Skin epidermis (tissue), 12 donors: ENCODE measurements around the gene YDJC.

Experiments
- H3K27ac ChIP-seq, 21 experiments: fragments of 200-600 bp; sonication (generic) in 11 of 21; one replicate each; pipeline ENCODE4 v1.5.0; 2020; ENCODE audit warnings: mild to moderate bottlenecking in 3 of 21, inconsistent platforms in 2 of 21, moderate library complexity in 2 of 21
- H3K4me3 ChIP-seq, 7 experiments: fragments of 200-600 bp; sonication (generic) in 2 of 7; one replicate each; pipeline ENCODE4 v1.5.0; 2020; ENCODE audit warnings: inconsistent platforms in 2 of 7, mild to moderate bottlenecking in 2 of 7, moderate library complexity in 1 of 7

The YDJC gene

DNA sequence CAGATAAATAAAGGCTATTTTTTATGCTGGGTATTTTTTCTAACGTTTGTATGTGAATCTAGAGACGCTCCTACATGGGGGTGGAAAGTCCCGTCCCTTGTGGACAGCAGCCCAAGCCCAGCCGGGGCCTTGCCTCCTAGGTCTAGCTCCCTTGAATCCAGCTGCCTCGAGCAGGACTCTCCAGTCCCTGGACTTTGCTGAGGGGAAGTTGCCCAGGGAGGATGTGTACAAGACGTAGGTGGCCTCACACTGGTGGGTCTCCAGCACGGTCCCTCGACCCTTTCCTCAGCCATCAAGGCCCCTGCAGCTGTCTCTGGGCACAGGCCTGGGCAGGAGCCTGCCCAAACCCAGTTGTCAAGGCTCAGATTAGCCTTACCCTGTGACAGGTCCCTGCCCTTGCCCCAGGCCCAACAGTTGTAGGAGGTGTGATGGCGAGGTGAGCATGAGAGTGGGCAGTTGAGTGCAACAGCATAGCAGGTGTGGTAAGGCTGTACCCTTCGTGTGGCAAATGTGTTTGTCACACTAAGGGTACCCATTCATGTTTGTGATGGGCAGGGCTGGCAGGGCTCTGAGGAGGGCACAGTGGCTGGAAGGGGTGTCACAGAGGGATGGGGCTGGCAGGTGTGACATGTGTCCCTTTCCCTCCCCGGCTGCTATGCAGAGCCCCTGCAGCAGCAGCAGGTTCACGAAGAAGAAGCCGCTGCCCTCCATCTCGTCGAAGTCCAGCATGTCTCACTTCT, 6.1 kb upstream of the YDJC start:
- H3K4me3 ChIP-seq = no peak overlapping the region
- no peak overlapping the region for H3K27ac ChIP-seq

DNA sequence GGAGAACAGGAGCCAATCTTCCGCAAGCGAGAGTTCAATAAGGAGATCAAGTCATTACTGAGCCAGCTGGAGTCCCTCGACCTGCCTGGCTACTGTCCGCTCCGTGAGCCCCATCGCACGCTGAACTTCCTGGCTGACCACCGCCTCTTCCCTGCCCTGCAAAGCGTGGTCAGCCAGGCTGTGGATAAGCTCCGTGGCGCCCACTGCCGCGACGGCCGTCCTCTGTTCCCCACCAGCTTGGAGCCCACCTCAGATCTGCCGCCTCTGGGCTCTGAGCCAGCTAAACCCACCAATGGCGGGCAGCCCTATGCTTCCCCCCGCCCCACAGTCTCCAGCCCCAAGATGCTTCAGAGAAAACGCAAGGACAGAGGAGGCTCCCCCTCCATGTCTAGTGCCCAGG, 5.0 kb upstream of the YDJC start:
- Histone ChIP-seq H3K4me3 (no peak overlapping the region), H3K27ac (no peak overlapping the region)

DNA sequence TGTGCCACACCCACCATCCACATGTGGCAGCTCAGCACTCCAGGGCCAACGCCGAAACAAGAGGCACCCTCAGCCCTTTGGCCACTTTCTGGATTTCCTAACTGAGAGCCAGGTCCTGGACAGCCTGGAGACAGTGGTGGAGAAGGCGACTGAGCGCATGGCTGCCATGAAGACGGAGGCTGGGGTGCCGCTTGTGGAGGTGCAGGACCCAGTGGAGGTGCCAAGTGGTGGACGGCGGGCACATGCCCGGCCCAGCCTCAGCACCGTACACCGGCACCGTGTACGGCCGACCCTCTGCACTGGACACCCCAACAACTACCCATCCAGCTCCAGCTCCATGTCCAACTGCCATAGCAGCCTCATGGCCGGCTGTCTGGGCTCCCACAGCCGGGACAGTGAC, 4.3 kb upstream of the YDJC start:
- Histone ChIP-seq H3K27ac (no peak overlapping the region), H3K4me3 (no peak overlapping the region)

DNA sequence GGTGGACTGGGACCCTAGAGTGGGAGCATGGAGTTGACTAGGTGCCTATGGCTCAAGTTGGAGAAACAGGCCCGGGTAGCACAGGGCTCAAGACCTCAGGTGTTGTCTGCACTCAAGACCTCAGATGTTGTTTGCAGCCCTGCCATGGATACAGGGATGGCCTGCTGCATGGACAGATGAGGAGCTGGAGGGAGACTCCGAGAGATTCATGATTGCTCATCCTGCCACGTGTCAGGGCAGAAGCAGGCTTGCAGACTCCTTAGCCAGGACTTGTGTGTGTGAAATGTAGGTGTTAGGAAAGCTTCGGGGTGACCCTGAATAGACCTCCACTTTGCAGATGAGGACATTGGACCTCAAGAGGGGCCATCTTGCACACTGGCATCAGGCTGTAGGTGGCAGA, 3.7 kb upstream of the YDJC start:
- H3K27ac ChIP-seq = no peak overlapping the region
- no peak overlapping the region for H3K4me3 ChIP-seq

DNA sequence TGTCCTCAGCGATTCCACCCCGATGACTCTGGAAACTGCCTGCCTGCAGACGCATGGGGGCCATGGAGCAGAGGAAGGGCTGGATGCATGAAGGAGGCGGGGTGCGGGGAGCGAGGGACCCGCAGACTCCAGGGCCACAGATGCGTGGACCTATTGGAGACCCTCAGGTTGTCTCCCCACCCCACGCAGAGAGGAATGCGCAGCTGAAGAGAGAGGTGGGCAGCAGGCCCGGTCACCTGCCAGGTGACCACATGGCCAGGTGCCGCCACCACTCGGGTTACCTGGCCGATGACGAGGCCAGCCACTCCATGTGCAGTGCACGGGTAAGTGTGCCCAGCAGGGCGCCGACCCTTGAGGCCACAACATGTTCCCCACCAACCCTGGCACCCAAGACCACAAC, 3.1 kb upstream of the YDJC start:
- H3K27ac ChIP-seq = no peak overlapping the region
- no peak overlapping the region for H3K4me3 ChIP-seq

DNA sequence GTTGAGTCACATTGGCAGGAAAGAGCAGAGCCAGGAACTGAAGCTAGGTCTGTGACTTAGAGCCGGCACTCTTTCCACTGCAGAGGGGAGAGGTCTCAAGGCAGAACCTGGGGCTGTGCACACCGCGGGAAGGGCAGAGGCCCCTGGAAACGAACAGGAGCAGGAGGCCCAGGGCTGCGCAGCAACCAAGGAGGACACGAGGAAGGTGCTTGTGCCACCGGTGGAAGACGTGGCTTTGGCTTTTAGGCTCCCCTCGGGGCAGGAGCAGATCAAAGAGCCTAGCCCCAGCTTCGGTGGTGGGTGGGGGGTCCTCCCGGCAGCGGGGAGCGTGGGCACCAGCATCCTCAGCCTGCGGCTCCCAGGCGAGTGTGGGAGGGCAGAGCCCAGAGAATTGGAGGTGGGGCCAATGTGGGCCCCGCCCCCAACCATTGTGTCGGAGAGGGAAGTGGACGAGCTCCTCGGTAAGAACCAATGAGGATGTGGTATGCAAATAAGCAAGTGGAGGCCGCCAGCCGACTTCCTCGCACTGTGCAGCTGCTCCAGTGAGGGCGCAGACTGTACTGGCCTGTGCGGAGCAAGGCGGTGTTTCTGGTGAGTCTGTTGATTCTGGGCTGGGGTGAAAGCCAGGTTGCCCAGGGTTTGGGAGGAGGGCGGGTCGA, 2.5 kb upstream of the YDJC start, which contains the start of gene CCDC116:
TSS of gene CCDC116 (plus strand) at position 524 of the 659 bp plus-strand sequence. CDS start 422 bp downstream, outside the sequence.
- Histone ChIP-seq H3K4me3 (no peak within 1 kb of the TSS), H3K27ac (no peak within 1 kb of the TSS)

DNA sequence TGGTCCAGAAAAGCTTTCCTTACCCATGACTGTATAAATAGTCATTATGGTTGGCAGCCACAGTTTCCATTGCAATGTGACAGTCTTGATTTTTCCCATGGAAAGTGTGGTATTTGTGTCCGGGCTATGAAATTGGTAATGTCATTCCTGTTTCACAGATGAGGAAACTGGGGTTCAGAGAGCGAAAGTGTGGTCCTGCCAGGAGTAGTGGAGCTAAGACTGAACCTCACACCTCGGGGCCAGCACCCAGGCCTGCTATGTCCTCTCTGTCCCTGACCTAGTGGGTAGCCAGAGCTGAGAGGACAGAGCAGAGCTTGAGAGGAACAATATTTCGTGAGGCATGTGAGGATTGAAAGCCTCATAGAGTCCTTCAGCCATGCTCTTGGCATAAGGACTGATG, 1.2 kb upstream of the YDJC start:
- H3K4me3 ChIP-seq = no peak overlapping the region
- H3K27ac ChIP-seq = no peak overlapping the region

DNA sequence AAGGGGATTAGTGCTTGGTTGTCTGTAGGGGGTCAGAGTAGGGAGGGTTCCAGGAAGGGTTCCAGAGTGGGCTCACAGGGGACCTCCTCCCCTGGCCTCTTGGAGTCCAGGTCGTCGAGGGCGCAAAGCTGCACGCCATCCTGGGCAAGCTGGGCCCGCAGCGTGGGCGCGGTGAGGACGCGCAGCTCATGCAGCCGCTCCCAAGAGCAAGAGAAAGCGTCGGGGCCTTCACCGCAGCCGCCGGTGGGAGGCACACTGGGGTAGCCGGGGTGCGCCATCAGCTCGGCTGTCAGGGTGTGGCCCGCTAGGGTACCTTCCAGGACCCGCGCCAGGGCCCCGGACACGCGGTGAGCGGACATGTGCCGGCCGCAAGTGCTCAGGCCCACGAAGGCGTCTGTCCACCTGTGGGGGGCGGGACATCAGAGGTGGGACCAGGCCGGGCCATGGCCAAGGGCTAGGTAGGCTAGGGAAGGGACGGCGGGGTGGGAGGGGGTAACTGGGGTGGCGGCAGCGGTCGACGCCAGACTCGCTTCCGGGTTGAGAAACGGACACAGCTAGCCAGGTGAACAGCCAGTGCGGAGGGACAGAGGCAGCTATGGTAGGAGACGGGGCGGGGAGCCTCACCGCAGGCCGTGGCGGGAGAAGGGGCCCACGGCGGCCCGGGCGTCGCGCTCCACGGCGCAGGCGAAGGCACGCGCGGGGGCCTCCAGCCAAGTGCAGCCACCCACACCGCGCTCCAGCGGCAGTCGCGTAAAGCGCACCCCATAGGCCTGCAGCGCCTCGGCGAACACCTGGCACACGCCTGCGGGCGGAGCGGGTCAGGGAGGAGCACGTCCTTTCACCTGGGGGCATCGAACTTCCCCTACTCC, 1.2 kb downstream of the YDJC start:
- H3K27ac ChIP-seq = peak overlapping the region in 16 of 21 experiments; percentile 32 to 95 (median 86)
- peak overlapping the region; percentile 86 to 100 (median 95) for H3K4me3 ChIP-seq

DNA sequence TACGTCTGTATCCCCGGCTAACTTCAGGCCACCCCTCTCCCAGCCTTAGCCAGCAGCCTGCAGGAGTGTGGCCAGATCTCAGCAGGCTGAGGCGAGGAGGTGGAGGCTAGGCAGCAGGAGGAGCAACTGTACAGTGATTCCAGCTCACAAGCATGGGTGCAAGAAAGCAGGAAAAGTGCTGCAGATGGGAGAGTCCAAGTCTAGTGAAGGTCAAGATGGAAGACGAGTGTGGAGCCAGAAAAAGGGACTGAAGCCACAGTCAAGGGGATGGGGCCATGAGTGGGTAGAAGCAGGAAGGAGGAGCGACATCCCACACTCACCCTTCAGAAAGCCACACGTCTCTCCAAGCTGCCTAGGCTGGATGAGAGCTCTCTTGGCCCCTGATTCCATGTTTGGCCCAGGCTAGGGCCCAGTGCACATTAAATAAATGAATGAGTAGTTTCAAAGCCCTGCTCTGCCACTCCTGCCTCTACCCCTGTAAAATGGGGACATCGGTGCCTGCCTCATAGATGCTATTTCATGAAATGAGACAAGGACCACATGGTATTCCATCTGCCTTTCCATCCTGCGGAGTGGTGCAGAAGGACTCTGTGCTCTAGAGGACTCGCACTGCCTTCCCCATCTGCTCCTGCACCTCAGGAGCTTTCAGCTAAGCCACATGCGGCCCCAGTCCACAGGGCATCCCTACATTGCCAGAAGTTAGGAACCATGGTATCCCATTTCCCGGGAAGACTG, 2.9 kb downstream of the YDJC start:
- H3K4me3 ChIP-seq = no peak overlapping the region
- H3K27ac ChIP-seq = no peak overlapping the region

DNA sequence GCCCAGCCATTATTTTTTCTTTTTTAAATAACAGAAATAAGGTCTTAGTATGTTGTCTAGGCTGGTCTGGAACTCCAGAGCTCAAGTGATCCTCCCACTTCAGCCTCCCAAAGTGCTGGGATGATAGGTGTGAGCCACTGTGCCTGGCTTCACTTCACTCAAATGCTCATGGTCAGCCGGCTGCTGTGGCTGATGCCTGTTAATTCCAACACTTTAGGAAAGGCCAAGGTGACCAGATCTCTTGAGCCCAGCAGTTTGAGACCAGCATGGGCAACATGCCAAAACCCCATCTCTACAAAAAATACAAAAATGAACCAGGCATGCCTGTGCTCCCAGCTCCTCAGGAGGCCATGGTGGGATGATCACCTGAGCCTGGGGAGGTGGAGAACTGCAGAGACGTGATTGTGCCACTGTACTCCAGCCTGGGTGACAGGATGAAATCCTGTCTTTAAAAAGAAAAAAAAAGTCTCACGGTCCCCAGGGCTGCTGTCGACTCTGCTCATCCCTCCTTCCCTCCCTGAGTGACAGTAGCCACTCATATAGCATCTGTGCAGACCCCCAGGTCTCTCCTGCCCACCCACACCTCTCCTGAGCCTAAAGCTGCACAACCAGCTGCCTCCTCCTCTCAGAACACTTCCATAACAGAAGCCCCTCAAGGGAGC, 3.6 kb downstream of the YDJC start:
- Histone ChIP-seq H3K4me3 (no peak overlapping the region), H3K27ac (no peak overlapping the region)

DNA sequence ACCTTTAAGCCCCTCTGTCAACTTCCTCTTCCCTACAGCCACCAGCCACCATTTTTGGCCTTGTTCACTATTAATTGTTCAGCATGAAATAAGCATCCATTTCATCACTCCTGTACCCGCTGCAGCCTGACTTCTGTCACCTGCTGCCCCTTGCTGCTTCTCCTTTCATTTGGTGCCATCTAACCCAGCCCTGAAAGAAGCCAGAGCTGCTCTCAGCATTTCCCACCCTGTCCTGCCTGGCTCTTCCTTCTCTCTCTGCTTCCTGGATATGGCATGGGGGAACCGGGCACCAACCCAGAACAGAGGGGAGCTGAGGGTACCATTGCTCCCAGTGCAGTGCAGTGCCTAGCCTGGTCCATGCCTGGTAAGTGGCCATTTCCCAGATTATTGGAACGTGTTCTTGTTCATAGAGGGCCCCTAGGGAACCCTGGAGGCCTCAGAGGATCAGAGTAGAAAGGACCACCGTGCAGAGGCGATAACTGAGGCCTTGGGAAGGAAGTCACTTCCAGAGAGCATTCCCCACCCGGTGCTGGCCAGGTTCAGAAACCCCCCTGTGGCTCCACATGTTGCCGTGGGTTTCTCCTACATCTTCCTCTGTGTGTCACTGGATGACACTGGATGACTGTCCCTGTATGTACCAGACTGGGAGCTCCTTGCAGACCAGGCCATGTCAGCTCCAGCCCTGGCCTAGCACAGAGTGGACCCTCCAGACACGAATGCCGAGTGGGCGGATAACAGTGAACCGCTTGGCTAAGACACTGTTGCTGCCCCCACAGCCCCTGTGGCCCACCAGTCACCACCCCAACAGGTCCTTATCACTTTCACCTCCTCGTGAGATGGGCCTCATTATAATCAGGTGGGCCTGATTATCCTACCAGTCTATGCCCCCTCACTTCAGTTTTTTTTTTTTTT, 4.7 kb downstream of the YDJC start:
- Histone ChIP-seq H3K4me3 (no peak overlapping the region), H3K27ac (peak overlapping the region in 1 of 21 experiments; percentile 58)

DNA sequence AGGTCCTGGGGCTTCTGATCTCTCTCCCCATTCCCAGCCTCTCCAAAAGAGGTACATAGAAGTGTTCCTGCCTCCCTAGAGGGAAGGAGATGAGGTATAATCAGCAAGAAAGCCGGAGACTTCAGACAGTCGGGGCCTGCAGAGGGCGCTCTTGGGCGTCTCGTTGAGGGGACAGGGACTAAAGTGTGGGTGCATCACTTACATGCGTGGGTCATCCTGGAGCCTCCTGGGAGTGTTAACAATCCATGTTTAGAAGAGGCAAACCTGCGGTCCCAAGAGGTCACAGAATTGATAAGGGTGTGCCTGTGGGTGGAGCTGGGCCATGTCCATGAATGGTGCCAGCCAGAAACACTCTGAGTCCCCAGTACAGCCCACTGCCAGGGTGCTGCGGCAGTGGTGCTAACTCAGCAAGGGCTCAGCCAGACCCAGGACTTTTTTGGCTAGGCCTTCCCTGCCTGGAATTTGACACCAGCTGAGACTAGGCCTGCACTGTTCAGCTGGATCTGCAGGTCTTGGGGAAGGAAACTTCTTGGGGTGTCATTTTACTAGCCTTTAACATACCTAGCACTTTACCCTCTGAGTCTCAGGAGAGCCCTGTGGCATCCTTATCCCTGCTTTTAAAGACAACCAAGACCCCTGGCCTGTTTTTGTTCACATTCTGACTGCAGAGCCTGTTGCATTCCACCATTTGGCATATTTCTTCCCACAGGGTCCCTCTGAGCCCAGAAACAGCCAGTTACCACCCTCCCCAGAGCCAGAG, 5.5 kb downstream of the YDJC start:
- H3K4me3 ChIP-seq = no peak overlapping the region
- peak overlapping the region in 2 of 21 experiments; percentile 23 to 58 for H3K27ac ChIP-seq

DNA sequence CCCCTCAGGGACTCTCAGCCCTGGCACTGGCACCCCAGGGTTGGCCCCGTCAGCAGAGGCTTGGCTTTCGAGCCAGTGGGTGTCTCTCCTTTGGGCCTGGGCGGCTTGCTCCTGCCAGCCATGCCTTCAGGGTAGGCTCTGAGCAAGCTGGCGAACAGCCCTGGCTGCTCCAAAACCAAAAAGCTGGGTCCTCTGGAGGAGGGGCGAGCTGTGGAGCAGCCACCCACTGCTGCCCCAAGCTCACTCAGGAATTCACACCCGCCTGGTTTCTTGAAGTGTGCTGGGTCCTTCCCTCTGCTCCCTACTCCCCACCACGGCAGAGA, 6.2 kb downstream of the YDJC start:
- Histone ChIP-seq H3K27ac (peak overlapping the region in 1 of 21 experiments; percentile 58), H3K4me3 (no peak overlapping the region)

DNA sequence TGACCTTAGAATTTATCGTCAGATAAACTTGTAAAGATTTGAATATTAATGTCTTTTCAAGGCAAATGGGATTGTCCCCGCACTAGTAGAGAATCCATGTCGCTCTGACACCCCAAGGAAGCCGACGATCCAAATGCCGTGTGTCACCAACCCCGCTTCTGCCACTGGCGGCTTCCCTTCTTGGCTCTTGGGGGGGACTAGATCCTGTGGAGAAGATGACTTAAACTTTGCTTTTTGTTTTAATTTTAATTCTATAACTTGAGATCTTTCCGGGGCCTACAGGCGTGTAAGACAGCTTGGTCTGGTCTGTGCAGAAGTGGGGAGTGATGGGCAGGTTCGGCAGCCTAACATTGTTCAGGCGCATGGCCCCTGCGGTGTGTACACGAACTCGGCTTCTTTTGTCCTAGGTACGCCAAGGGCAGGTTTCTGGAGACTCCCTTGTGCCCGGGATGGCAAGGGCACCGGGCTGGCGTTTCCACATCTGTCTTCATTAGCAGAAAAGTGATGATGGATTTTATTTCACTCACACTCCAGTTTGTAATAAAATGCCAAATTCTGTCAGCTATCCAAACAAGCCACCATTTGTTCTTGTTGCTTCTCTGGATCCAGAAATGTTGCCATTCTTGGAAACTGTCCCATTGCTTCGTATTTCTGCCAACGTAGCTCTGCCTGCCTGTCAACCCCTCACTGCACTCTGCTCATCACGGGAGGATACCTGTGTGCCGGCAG, 6.7 kb downstream of the YDJC start:
- Histone ChIP-seq H3K4me3 (no peak overlapping the region), H3K27ac (peak overlapping the region in 1 of 21 experiments; percentile 58)

DNA sequence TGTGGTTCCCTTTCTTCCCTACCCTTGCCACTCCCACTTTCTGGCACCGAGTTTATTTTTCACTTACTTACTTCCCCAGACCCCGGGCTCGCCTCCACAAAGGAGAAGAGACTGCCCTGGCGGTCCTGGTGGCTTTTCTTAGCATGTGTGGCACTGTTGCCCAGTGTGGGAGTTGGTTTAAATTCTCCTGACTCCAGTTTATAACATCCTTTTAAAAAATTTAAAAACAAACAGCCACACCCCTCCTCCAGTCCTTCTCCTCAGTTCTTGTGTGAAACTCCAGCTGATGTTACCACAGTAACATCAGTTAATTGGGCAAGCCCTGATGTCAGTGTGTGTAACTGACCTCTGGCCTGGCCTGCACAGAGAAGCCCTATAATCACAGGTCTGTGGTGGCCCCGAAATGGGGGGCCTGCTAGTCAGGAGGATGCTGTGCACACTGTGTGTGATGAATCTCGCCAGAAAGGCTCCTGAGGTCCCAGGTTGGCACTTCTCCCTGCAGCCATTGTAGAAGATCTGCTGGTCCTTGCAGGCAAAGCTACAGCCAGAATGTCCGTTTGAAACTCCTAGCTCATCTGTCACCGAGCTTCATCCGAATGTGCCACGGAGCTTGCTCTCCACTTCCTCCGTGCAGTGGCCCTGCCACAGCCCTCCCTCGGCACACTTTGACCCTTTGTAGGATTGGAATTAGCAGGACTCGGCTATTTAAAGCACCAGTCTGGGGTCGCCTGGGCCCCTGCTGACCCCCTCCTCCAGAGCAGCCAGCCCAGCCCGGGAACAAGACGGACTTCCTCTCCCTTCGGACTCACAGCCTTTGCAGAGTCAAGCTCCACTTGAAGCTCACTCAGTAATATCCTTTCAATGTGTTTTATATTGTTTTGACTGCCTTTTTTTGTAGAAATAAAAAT, 7.6 kb downstream of the YDJC start:
- peak overlapping the region in 1 of 21 experiments; percentile 11 for H3K27ac ChIP-seq

DNA sequence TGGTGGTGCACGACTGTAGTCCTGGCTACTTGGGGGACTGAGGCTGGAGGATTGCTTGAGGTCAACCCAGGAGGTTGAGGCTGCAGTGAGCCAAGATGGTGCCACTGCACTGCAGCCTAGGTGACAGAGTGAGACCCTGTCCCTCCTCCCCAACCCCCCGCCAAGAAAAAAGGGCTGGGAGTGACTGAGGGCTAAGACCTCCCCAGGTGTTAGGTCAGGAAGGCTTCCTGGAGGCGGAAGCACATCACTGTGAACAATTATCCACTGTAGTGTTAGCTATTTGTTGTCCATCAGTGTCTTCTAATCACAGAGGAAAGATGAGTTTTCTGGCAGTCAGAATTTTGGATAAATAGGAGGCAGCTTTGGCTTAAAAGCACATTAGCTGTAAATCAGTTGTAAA, 8.8 kb downstream of the YDJC start:
- Histone ChIP-seq H3K27ac (no peak overlapping the region), H3K4me3 (no peak overlapping the region)

More for the DNA sequence above, 7.6 kb downstream of the YDJC start:
- H3K4me3 ChIP-seq = no peak overlapping the region
